Left forelimb (tissue), 1 donor: ENCODE measurements around the gene LENEP.

Experiments
- DNase-seq: peaks from one replicate; pipeline ENCODE4 v3.0.0-alpha.2; 2018; ENCODE audit warnings: low spot score

The LENEP gene

DNA sequence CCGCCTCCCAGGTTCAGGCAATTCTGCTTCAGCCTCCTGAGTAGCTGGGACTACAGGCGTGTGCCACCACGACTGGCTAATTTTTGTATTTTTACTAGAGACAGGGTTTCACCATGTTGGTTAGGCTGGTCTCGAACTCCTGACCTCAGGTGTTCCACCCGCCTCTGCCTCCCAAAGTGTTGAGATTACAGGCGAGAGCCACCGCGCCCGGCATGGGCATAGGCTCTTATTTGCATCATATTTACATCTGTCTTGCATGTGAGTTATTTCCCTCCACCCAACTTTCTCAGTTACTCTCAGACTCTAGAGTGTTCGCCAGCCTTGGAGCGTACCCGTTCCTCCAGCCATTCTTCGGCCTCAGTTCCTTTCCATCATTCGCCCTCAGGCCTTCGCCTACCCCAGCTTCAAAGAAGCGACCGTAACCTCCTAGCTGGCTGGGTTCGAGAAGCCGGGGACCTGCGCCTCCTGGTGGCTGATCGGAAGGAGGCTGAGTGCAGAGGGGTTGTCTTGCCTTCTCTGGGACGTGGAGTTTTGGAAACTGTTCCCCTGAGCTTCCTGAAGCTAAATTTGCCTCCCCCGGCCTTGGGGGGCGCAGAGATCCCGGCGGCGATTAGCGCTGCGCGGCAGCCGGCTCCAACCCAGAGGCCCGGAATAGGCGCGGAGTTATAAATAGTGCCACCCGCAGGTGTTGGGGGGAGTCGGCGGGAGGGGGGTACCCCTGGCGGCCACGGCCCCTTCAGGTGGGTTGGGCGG lies 5.6 kb downstream of the LENEP start:
- peak; percentile 84 for DNase-seq

DNA sequence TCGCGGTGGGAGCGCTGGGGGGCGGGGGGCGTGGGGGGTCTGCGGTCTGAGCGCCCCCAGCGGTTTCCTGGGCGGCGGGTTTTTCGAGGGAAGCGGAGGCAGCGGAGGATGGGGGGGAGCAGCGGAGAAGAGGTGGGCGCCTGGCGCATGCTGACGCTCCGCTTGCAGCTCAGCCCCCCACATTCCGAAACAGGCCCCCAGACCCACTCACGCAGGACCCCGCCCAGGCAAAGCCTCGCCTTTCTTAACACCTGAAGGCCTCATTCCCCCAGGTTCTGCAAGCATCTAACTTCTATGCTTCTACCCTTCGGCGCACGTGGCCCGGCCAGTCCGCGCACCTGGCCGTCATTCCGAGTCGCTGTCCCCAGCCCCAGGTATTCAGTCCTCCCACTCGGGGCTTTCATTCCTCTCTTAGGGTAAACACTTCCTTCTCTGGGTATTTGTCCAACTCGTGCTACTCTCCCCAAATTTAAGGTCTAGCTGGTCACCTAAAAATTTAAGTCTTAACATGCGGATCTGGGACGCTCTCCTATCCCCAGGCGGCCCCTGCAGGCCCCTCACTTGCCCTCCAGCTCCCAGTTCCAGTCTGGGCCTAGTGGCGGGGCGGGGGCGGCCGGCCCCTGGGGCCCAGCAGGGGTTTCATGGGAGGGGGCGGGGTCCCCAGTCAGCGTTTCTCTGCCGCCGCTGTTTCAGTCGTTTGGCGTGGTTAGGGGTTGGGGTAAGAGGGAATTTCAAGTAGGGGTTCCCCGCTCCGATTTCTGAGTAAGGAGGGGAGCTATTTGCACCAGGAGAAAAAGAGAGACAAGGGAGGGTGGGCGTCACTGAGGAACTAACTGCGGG lies 6.4 kb downstream of the LENEP start:
- no peak for DNase-seq

GRCh38 chr1:155000411-155000725 lies 7.0 kb downstream of the LENEP start:
- no peak for DNase-seq

DNA sequence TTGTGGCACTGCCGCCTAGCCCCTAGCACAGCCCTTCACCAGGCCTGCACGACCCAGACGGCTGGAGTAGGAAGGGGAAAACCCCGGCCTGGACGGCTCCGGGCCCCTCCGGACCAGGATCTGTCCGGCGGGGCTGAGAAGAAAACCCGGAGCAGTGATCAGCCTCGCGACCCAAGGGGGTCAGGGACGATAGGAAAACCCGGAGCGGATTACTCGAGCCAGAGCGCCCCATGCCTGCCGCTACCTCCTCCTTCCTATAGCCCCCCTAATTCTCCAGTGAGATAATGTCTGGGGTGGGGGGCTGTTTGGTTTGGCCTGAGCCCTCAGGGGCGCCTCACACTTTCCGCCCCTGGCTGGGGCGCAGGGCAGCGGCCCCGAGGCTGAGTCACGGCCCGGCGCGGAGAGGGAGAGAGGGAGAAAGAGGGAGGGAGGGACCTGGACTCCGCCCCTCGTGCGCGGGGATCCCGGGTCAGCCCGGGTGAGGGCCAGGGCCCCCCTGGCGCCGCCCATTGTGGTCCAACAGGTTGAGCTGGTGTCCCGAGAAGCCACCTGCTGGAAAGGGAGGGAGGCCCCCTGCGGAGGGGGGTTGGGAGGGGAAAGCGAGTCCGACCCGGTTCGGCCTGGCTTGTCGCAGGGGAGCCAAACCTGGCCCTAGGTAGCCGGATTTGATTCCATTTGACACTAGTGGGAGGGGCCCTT lies 7.5 kb downstream of the LENEP start:
- DNase-seq: peak; percentile 93

DNA sequence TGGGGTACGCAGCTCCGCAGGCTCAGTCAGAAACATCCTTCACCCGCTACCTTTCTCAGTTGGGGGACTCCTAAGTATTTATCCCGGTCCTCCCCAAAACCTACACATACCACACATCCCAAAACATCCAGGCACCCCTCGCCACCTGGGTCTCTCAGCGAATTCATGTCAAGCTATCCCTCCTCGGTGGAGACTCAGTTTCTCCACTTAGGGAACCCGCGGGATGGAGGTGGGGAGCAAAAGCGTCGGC lies 8.0 kb downstream of the LENEP start:
- no peak for DNase-seq

DNA sequence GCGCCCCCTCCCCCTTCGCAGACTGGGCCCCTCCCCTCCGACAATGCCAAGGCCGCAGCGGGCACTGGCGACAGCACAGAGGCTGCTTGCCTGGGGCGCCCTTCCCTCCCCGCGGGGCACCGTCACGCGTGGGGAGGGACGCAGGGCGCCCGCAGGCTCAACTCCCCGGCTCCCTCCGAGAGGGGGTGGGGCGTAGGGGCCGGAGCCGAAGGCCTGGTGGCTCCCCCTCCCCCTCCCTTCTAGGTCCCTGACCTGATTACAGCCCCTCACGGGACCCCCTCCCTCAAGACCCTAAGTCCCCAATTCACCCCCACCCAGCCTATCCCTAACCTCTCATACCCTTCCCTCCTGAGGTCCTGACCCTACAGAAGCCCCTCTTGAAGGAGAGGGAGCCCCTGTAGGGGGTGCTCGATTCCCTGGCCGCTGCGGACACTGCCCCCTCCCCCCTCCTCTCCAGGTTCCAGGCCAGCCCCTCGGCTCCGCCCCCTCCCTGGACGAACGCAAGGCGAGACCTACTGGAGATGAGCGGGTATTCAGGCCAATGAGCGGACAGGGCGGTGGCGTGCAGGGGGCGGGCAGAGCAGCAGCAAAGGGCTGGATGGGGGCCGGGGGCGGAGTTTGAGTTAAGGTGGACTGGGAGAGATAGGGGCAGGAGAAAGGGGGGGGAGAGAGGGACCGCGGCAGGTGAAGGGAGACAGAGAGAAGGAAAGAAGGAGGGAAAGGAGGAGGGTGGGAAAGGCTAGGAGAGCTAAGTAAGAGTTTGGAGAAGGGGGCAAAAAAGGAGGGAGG lies 8.5 kb downstream of the LENEP start:
- DNase-seq: peak; percentile 99

DNA sequence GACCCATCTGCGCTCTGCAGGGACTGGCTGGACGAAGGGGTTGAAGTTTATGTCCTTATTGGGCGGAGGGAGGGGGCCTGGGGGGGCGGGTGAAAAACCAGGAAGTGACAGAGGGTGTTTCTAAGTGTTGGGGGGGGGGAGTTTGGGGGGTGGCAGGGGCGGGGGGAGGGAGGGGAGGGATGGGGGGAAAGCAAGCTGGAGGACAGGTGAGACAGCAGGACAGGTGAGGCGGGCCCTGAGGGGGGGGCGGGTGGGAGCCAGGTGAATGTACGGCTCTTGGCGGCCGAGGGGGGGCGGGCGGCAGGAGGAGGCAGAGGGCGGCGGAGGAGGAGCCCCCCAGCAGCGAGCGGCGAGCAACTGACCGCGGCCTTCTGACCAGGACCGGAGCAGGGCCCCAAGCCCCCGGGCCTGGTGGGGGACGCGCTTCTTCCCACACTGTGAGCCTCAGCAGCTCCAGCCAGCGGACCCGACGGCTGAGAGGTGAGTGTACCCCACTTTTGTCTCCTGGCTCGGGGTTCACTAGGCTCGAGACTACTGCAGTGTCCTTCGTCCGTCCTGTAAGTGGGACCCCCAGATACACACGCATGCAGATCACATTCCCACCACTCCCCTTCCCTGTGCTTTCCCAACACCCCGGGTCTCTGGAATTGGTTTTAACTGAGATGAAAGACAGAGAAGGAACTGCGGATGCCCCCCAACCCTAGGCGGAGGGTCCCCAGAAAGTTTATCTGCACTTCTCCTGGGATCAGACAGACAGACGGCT lies 9.3 kb downstream of the LENEP start, which contains the start of gene ZBTB7B:
ZBTB7B (plus strand) TSS at position 339 of the 763 bp plus-strand sequence. CDS start 11,859 bp downstream, outside the sequence.
- peak; percentile 77 for DNase-seq

DNA sequence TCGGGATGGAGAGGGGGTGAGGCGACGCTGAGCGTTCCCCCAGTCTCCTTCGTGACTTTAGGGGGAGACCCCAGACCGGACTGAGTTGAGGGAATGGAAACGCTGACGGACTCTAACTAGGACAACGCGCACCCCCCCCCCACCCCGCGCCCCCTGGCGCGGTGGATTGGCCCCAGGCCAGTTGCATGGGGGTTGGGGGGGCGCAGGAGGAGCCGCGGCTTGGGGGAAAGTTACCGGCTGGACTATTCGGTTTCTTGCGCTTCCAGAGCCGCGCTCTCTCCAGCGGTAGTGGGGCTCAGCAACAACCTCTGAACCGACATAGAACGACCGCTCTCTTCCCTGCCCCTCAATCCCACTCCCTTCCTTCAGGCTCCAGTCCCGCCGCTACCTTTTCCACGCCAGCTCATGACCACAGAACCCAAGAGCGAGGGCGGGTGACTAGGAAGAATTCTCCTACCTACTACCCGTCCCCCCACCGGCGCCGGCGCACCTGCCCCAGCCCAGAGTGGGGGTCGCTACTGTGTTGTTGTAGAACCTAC lies 9.9 kb downstream of the LENEP start:
- DNase-seq: peak; percentile 71

GRCh38 chr1:155003766-155004351 lies 10.5 kb downstream of the LENEP start:
- DNase-seq: peak; percentile 71

DNA sequence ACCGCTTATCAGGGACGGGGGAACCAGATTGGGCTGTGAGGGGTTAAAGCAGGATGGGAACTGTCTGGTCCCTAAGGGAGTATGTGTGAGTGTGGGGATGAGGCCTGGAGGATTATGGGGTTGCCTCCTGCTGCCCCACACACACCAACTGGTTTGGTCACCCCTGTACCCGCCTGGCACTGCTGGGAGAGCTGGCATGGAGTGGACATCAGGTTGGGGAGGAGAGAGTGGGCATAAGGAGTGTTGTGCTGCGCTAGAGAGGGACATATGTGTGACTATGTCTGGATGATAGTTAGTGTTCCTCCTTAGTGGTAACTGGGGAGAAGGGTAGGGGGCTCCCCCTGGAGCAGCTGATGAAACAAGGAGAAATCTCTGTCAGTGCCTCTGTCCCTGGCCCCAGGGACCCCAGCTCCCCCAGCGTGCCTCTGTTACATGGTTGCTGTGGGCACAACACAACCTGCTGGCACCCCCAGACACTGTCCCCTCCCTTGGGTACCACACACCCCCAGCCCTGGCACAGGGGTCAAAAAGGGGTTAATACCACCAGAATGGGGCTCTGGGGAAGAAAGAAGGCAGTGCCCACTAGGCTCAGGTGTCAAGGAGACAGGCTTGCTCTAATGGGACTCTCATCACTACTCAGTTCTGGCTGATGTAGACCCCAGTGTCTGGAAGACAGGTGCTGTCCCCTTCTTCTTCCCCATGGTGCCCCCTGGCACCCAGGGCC lies 11.1 kb downstream of the LENEP start:
- peak; percentile 54 for DNase-seq

- peak; percentile 68 for DNase-seq
These were observed 12.0 kb downstream of the LENEP start for GRCh38 chr1:155005076-155006011.

DNA sequence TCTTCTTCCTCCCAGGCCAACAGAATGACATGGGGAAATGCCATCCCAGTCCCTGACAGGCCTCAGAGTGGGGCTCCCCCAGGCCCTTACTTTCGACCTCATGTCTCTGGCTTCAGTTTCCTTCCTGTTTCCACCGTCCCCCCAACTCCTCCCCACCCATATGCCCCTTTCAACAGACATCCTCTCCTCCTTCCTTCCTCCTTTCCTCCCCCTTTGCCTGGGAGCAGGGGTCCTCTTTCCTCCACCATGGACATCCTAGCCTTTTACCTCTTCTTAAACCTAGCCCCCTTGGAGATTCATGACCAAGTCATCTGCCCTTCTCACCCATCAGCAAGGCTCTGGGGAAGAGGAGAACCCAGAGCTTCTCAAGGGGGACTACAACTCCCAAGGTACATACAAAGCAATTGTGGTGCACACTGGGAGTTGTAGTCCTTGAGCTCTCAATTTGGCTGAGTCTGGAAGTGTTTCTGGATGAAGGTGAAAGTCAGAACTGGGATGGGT lies 13.3 kb downstream of the LENEP start:
- no peak for DNase-seq

GRCh38 chr1:155007251-155007828 lies 14.0 kb downstream of the LENEP start:
- DNase-seq: peak; percentile 60

DNA sequence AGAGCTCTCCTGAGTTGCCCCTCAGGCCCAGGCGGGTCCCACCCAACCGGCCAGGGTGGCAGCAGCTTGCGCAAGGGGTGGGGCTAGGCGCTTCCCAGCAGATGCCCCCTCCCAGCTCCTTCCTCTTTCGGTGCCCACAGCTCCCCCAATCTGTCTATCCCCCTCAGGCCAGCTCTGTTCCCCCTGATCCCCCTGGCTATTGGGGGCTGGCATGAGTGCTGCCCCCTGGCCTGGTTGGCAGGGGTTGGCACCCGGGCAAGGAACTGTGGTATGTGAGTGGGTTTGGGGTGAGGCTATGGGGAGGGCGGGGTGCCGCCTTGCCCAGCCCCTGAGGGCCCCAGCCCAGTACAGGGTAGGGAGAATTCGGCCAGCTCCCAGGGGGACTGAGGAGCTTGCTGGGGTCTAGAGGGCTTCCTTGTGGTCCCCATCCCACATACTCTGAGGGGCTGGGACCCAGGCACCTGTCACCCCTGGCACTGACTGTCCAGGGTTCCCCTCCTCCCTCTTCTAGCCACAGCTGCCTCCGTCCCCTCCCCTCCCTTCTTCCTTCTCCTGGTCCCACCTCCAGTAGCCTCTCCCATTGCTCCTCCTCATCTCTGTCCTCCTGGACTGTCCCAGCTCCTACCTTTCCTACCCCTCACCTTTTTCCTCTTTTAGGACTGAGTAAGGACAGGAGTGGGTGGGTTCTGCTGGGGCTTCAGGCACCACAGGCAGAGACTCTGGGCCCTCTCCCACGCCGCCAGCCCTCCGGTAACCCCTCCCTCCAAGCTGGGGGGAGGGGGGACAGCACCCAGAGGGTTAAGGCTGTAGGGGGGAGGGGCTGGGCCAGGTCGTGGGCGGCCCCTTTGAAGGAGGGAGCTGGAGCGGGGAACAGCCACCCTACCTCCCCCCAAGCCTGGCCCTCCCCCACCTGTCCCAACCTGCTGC lies 14.9 kb downstream of the LENEP start:
- no peak for DNase-seq

DNA sequence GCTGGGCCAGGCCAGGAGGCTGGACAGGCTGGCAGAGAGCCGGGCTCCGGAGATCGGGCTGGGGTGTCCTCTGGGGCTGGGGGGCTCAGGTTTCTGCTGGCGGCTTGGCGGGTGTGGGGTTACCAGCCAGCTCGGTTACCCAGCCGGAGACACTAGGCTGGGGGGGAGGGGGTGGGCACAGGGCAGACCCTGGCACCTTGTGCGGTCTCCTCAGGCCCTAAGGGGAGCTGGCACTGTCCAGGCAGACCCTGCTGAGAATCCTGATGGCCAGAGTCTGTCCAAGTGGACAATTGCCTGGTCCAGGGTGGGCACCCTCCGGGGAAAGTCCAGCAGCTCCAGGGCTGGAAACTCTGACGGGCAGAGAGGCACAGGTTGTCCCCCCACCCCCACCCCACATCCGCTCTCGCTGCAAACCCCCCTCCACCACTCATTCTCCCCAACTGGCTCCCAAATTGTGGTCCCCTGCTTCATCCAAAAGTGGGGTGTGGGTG lies 15.9 kb downstream of the LENEP start:
- no peak for DNase-seq

DNA sequence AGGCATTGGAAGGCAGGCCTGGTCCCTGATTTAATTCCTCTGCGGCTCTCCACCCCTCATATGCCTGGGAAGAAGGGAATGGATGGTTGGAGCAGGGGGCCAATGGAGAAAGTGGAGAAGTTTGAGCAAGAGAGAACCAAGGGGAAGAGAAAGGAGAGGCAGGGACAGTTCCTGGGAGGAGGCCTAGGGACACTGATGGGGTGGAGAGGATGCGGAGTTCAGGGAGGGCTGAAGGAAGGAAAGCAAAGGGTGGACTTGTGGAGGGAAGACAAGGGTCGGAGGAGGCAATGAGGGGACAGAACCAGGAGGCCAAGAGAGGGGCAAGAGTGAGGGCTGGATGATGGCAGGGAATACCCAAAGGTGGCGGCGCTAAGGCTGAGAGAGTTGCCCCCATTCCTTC lies 16.4 kb downstream of the LENEP start:
- no peak for DNase-seq
